HG02623 (cell line): Measurements from ENCODE around the gene RIPK4.
"Not testable (repeated sequence)": the region's sequence is repeated elsewhere in the genome, so short reads cannot be mapped to it uniquely, and the experiment has no call there.

Experiments
- ATAC-seq: cut with Tn5 transposase; IDR thresholded peaks from one replicate; pipeline ENCODE4 v1.9.1; 2021; ENCODE audit warnings: moderate library complexity; ENCODE audit not compliant: unreplicated experiment

Gene RIPK4

DNA sequence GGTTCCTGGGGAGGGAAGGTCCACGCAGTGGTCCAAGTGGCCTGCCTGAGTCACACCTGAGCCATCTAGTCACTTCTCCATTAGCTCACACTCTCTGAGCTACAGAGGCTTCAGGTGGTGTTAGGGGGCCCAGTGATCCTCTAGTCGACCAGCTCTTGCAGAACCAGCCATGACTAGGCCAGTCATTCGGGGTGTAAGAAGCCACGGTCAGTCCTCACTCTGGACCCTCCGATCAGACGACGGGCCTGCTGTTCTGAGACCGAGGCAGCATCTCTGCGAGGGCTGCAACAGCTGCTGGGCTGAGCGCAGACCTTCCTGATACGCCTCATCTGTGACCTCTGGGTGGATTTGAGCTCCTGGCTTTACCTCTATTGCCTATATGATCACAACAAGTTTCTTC lies 68.8 kb downstream of the RIPK4 start:
- no peak for ATAC-seq

GRCh38 chr21:41695513-41695912 lies 71.3 kb downstream of the RIPK4 start:
- no peak for ATAC-seq

DNA sequence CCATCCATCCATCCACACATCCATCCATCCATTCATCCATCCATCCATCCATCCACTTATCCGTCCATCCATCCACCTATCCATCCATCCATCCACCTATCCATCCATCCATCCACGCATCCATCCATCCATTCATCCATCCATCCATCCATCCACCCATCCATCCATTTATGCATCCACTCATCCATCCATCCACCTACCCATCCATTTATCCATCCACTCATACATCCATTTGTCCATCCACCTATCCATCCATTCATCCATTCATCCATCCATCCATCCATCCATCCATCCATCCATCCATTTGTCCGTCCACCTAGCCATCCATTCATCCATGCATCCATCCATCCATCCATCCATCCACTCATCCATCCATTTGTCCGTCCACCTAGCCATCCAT lies 72.8 kb downstream of the RIPK4 start:
- ATAC-seq, result not testable (repeated sequence)

DNA sequence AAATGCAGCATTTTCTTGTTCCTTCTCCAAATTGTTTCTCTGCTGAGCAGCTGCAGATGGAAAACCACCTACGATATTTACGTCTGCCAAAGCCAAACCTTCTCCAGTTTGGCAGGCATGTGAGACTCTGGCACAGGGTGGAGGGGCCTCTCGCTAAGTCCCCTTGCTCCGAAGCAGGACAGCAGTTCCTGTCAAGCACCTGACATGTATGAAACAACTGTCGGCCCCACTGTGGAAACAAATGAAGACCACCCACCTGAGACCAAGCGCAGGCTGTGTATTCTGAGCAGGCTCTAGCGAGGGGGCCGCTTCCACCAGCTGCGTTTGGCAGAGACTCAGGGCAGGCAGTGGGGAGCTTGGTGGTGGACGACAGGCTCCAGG lies 74.7 kb downstream of the RIPK4 start:
- no peak for ATAC-seq

DNA sequence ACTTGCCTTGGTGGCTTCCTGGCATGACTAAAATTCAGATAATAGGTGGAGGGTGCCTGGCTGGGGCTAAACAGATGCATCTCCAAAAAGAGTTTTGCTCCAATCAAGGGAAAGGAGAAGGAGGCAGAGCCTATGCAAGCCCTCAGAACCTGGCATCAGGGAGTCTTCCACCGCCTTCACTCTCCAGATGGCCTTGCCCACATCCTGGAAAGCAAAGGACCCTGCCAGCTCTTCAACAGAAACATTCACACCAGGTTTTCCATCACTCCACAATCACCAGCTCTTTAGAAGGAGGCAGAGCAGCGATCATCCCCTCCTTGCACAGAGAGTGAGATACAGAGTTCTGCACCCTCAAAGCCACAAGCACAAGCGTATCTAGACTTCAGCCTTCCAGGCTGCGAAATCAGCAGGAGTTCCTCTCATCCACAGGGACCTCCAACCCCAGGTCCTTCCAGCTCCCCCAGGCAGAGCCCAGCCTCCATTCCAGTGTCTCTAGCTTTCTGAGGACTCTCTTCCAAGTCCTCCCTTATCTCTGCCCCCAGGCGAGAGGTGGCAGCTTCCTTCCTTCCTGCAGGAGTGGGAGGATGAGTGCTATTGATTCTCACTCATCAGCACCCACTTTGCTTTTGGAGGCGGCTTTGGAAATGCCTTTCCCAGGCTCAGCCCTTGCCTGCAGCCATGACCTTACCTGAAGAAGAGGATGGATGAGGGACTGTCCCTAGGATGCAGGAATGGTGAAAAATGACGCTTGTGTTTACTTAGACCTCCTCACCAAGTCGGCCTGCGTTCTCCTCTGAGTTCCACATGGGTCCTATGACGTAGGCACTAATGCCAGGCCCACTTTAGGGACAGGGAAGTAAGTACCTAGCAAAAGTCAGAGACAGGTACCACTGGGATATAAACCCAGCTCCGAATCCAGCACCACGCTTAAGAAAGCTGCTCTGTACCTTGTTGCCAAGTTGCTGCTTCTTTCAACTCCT lies 75.4 kb downstream of the RIPK4 start:
- ATAC-seq, result no peak
